Mucosa of descending colon (tissue), 3 donors: ENCODE measurements around the gene BAZ1B. TPM values are rescaled to one million over a fixed set of nuclear protein-coding genes. Genes with fewer than 3 reads are reported as not detected.
A peak's percentile ranks its signal among the peaks of the same experiment; 100 is the strongest.
"Not testable (repeated sequence)": the region's sequence is repeated elsewhere in the genome, so short reads cannot be mapped to it uniquely, and the experiment has no call there.

Source experiments
- ATAC-seq: fragments of 200-7000 bp; cut with Tn5 transposase; one replicate; pipeline ENCODE4 v1.9.1; 2020; ENCODE audit warnings: mild to moderate bottlenecking, moderate library complexity
- DNase-seq, 3 donors: peaks; one replicate each; pipeline ENCODE4 v3.0.0-alpha.2; 2020
- H3K36me3 ChIP-seq: fragments of 200-600 bp; one replicate; pipeline ENCODE4 v1.8.0; 2021; ENCODE audit warnings: low read depth, mild to moderate bottlenecking
- H3K4me1 ChIP-seq: fragments of 200-600 bp; one replicate; pipeline ENCODE4 v1.8.0; 2021; ENCODE audit warnings: low read depth, mild to moderate bottlenecking
- H3K4me3 ChIP-seq: fragments of 200-600 bp; one replicate; pipeline ENCODE4 v1.8.0; 2021; ENCODE audit warnings: mild to moderate bottlenecking
- H3K9me3 ChIP-seq: fragments of 200-600 bp; one replicate; pipeline ENCODE4 v1.8.0; 2021; ENCODE audit warnings: mild to moderate bottlenecking
- CTCF ChIP-seq: fragments of 200-600 bp; IDR thresholded peaks from one replicate; pipeline ENCODE4 v1.8.0; 2022; ENCODE audit warnings: antibody characterized with exemption, mild to moderate bottlenecking
- intact Hi-C, 2 donors: fragments of 100-400 bp; cut with DNase I in 1 of 2; cut with micrococcal nuclease in 1 of 2; formaldehyde crosslinking; loops; one replicate each; pipeline versions ENCODE4 v1.11.0 to v1.11.1; 2022; cut with DNase I, micrococcal nuclease
- total RNA-seq, 3 donors: library from RNA; stranded (reverse); fragmentation: NEBNext Ultra II Directional in 2 of 3; extraction: Animal tissue kit (Norgen Biotek cat#: 25700) in 2 of 3; gene quantifications; one replicate each; pipeline versions ENCODE4 v1.2.1 to v1.2.4, GENCODE V29; 2021 to 2023
- donor health status: DM: no; HTN: no; CAD: no; lungs with moderate emphysema.
- donor health status: DM: no; HTN: no; CAD: no.
- donor health status: DM: no; HTN: yes; CAD: no.

BAZ1B gene
- total RNA-seq, 3 donors from 2014 or later, result 37.4 to 76.0 (median 41.4) TPM

GRCh38 chr7:73418113-73418703, 103.9 kb downstream of the BAZ1B start:
- Histone ChIP-seq H3K4me3 (no peak overlapping the region), H3K4me1 (no peaks in the 10 kb centered on the region), H3K9me3 (no peaks in the 10 kb centered on the region), H3K36me3 (no peaks in the 10 kb centered on the region)
- DNase-seq (no peak), ATAC-seq (peak; percentile 79)
- no peak for TF ChIP-seq CTCF
- intact Hi-C loops, result no loop called here

- ATAC-seq (peak; percentile 92), DNase-seq (peak; percentile 42 to 64 (median 56))
- intact Hi-C loops, H3K4me3 ChIP-seq, H3K9me3 ChIP-seq, H3K4me1 ChIP-seq, H3K36me3 ChIP-seq: not testable (repeated sequence)
Measured at GRCh38 chr7:73410541-73411131, 111.5 kb downstream of the BAZ1B start.

- H3K4me3 ChIP-seq, H3K4me1 ChIP-seq, H3K9me3 ChIP-seq, ATAC-seq, intact Hi-C loops, DNase-seq, H3K36me3 ChIP-seq: not testable (repeated sequence)
Measured at GRCh38 chr7:73404860-73405259, 117.2 kb downstream of the BAZ1B start.

- peak; percentile 88 for ATAC-seq
- H3K36me3 ChIP-seq, H3K4me1 ChIP-seq, H3K9me3 ChIP-seq, intact Hi-C loops, H3K4me3 ChIP-seq: not testable (repeated sequence)
- peak; percentile 75 to 86 (median 77) for DNase-seq
Measured at GRCh38 chr7:73399185-73400050, 122.7 kb downstream of the BAZ1B start.

- no peak overlapping the region for H3K4me3 ChIP-seq
- ATAC-seq, result no peak
- no peak for TF ChIP-seq CTCF
- no peaks in the 10 kb centered on the region for H3K4me1 ChIP-seq
- H3K36me3 ChIP-seq, result no peaks in the 10 kb centered on the region
- H3K9me3 ChIP-seq, result no peaks in the 10 kb centered on the region
- DNase-seq, result no peak
- intact Hi-C loops, result no loop called here
Measured at GRCh38 chr7:73397521-73398281, 124.4 kb downstream of the BAZ1B start.

GRCh38 chr7:73395538-73396503, 126.3 kb downstream of the BAZ1B start:
- DNase-seq (no peak), ATAC-seq (no peak)
- H3K36me3 ChIP-seq, result no peaks in the 10 kb centered on the region
- H3K4me3 ChIP-seq, result no peak overlapping the region
- intact Hi-C loops, result no loop called here
- no peaks in the 10 kb centered on the region for H3K4me1 ChIP-seq
- TF ChIP-seq CTCF, result no peak
- no peaks in the 10 kb centered on the region for H3K9me3 ChIP-seq
